NB4 (cell line): ENCODE results near the gene TBCB.

Experiments
- DNase-seq: peaks from one replicate; pipeline ENCODE4 v3.0.0; 2010; ENCODE audit warnings: low read depth
- H3K4me3 ChIP-seq: one replicate; pipeline ENCODE4 v1.5.1; 2011; ENCODE audit warnings: mild to moderate bottlenecking, low read depth, low read length, moderate library complexity
- MYC ChIP-seq: IDR thresholded peaks from 2 replicates; pipeline ENCODE4 v1.6.1; 2011; ENCODE audit warnings: low read depth, low read length
- POLR2A ChIP-seq: IDR thresholded peaks from 2 replicates; pipeline ENCODE4 v1.6.1; 2011; ENCODE audit warnings: mild to moderate bottlenecking; ENCODE audit not compliant: insufficient read length; ENCODE audit errors: extremely low read depth
- TF ChIP-seq, protein P1 (sequence below): IDR thresholded peaks from one replicate; pipeline ENCODE4 v1.5.1; 2012; ENCODE audit warnings: low read depth, low read length
- TF ChIP-seq, protein P2 (sequence below): IDR thresholded peaks from 2 replicates; pipeline ENCODE4 v1.6.1; 2011; ENCODE audit warnings: low read depth, low read length

Gene TBCB

DNA sequence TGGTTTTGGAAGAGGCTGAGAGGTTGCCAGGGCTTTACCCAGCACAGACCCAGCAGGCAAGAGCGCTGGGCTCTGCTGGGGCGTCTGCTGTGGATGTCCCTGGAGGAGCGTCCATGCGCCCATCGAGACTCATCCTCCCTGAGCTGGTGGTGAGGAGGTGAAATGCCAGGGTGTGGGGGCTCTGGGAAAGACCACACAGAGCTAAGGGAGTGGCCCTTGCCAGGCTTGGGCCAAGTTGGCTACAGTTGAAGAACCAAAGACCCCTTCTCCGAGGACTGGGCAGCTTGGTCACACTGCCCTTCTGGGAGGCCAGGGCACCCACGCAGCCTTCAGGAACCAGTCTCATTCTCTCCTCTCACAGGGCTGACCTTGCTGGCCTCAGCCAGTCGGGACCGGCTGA lies 28.9 kb upstream of the TBCB start:
- H3K4me3 ChIP-seq = no peak overlapping the region
- no peak for TF ChIP-seq POLR2A
- TF ChIP-seq, protein P1, sequence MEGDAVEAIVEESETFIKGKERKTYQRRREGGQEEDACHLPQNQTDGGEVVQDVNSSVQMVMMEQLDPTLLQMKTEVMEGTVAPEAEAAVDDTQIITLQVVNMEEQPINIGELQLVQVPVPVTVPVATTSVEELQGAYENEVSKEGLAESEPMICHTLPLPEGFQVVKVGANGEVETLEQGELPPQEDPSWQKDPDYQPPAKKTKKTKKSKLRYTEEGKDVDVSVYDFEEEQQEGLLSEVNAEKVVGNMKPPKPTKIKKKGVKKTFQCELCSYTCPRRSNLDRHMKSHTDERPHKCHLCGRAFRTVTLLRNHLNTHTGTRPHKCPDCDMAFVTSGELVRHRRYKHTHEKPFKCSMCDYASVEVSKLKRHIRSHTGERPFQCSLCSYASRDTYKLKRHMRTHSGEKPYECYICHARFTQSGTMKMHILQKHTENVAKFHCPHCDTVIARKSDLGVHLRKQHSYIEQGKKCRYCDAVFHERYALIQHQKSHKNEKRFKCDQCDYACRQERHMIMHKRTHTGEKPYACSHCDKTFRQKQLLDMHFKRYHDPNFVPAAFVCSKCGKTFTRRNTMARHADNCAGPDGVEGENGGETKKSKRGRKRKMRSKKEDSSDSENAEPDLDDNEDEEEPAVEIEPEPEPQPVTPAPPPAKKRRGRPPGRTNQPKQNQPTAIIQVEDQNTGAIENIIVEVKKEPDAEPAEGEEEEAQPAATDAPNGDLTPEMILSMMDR = no peak
- no peak for TF ChIP-seq MYC
- TF ChIP-seq, protein P2, sequence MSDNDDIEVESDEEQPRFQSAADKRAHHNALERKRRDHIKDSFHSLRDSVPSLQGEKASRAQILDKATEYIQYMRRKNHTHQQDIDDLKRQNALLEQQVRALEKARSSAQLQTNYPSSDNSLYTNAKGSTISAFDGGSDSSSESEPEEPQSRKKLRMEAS = no peak
- no peak for DNase-seq

DNA sequence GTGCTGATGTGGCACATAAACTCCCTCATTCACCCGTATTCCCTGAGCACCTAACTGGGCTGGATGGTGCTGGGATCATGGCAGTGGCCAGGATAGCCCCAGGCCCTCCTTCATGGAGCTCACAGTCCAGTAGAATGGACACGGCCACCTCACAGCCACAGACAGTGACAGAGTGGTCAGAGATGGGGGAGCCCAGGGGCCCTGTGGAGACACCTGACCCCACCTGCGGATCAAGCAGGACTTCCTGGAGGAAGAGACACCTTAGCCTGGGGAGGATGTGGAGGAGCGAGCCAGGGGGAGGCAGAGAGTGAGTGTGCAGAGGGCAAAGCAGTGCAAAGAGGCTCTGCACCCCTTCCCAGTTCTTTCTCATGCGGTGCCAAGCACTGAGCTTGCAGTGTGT lies 25.4 kb upstream of the TBCB start:
- TF ChIP-seq, protein P2 = no peak
- TF ChIP-seq, protein P1 = no peak
- TF ChIP-seq MYC (no peak), POLR2A (no peak)
- no peak for DNase-seq
- H3K4me3 ChIP-seq = no peak overlapping the region

DNA sequence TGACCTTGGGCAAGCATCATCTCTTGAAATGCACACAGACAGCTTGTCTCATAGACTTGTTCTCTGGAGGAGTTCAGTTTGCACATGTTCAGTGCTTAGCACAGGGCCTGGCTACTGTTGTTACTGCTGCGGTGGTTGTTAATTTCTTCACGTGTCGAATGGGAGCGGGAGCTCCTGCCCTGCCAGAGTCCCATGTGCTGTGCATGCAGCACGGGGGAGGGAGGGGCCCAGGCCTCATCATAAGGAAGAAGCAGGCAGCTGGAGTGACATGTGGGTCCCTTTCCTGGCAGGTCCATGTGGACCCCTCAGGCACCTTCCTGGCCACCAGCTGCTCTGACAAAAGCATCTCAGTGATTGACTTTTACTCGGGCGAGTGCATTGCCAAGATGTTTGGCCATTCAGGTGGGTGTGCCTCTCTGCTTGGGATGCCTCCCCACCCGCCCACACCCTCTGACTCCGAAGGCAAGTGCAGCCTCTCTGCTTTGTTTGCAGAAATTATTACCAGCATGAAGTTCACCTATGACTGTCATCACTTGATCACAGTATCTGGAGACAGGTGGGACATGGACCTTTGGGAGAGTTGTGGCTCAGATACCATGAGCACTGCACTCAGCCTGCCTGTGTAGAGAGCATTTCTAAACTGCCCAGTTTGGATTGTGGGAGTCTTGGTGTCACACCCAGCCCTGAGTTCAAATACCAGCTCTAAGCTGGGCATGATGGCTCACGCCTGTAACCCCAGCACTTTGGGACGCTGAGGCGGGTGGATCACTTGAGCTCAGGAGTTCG lies 24.2 kb upstream of the TBCB start:
- no peak for DNase-seq
- TF ChIP-seq, protein P2 = no peak
- TF ChIP-seq, protein P1 = no peak
- TF ChIP-seq POLR2A = no peak
- no peak for TF ChIP-seq MYC
- no peak overlapping the region for H3K4me3 ChIP-seq

DNA sequence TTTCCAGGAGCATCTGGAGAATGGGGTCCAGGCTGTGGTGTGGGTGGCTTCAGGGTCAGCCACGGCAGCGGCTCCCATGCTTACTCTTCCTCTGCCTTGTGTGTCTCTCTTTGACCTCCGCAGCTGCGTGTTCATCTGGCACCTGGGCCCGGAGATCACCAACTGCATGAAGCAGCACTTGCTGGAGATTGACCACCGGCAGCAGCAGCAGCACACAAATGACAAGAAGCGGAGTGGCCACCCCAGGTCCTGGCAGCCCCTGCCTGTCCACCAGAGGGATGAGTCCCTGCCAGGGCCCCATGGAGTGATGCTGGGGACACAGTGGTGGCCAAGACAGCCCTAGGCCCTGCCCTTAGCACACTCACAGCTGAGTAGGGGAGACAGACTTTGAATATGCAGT lies 22.7 kb upstream of the TBCB start:
- H3K4me3 ChIP-seq = no peak overlapping the region
- TF ChIP-seq, protein P1 = no peak
- TF ChIP-seq MYC = no peak
- TF ChIP-seq, protein P2 = no peak
- no peak for TF ChIP-seq POLR2A
- no peak for DNase-seq

DNA sequence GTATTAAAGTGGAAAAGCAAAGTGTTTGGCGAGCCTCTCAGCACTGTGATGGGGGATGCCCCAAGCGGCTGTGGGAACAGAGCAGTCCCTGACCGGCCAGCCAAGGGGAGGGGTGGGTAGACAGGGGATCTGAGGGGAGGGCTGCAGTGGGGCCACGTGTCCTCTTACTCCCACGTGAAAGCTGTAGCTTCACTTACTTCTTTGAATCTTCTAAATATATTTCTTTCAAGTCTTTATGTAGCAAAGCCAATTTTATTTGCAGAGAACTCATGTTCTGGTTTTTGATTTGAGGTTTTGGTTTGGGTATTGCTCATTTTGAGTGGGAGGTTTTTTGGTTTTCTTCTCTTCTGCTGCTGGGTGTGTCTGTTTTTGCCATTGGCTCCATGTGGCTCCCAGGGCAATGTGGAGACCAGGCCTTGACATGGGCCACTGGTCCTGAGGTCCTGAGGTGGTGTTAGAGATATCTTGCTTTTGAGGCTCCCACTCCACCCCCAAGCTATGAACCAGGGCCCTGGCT lies 22.1 kb upstream of the TBCB start:
- TF ChIP-seq, protein P2 = no peak
- TF ChIP-seq MYC (no peak), POLR2A (no peak)
- TF ChIP-seq, protein P1 = no peak
- DNase-seq = no peak
- no peak overlapping the region for H3K4me3 ChIP-seq
